ENCODE measurements around the gene DDX17.

DNA sequence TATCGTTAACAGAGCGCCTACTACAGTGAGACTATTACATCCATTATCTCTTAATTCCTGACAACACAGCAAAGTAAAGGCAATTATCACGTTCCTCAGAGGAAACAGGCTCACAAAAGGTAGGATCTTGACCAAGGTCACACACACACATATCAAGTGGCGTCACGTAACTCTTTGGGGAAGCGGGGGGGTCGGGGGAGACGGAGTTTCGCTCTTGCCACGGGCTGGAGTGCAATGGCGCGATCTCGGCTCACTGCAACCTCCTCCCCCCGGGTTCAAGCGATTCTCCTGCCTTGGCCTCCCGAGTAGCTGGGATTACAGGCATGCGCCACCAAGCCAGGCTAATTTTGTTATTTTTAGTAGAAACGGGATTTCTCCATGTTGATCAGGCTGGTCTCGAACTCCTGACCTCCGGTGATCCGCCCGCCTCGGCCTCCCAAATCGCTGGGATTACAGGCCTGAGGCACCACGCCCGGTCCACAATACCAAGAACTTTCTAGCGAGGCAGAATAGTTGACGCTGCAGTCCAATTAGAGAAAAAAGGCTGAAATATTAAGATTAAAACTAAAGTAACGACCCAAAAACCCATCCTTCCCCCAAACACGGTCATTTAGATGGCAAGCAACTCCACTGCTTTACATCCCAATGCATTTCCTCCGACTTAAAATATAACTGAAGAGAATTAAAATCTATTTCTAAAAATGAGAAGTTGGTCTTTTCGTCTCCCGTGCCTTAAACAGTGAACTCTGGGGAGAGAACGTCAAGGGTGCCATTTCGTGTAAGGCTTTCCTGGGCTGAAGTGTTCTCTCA, 1.2 kb downstream of the DDX17 start:
- no peak for TF ChIP-seq ZNF70 (CRISPR knock-in tag; IDR thresholded peaks at IDR 0.05)
- no peak for TF ChIP-seq PPARA (CRISPR knock-in tag; IDR thresholded peaks at IDR 0.05; ENCODE audit: borderline replicate concordance)
- no peak for TF ChIP-seq TSHZ2 (CRISPR knock-in tag; IDR thresholded peaks at IDR 0.05)
- TF ChIP-seq TCF4 (CRISPR knock-in tag; IDR thresholded peaks at IDR 0.05; ENCODE audit: borderline replicate concordance): no peak
- no peak for TF ChIP-seq ZC3H10 (CRISPR knock-in tag; IDR thresholded peaks at IDR 0.05)
- no peak for TF ChIP-seq RARB (CRISPR knock-in tag; IDR thresholded peaks at IDR 0.05)
- TF ChIP-seq ZNF565 (CRISPR knock-in tag; conservative IDR thresholded peaks at IDR 0.05; ENCODE audit: low read depth): no peak
- no peak for TF ChIP-seq ZFP30 (CRISPR knock-in tag; IDR thresholded peaks at IDR 0.05)
- no peak for TF ChIP-seq SNAI2 (CRISPR knock-in tag; IDR thresholded peaks at IDR 0.05)
- TF ChIP-seq OSR1 (CRISPR knock-in tag; IDR thresholded peaks at IDR 0.05): no peak
- TF ChIP-seq ARNTL (CRISPR knock-in tag; IDR thresholded peaks at IDR 0.05; ENCODE audit: borderline replicate concordance, low read depth): no peak
- no peak for TF ChIP-seq TOX (CRISPR knock-in tag; IDR thresholded peaks at IDR 0.05; ENCODE audit: borderline replicate concordance)
- TF ChIP-seq ZNF8 (CRISPR knock-in tag; IDR thresholded peaks at IDR 0.05): no peak

Data from SK-N-SH treated with all-trans-retinoic acid at 6 μM for 48 hours (cell line).